ENCODE data around the gene RPN2. TPM values are rescaled to one million over a fixed set of nuclear protein-coding genes. Genes with fewer than 3 reads are reported as not detected.

Gene RPN2
- polyA plus RNA-seq, 1 donor from 2014 or later: 196 TPM

GRCh38 chr20:37270576-37271420, 91.7 kb downstream of the RPN2 start:
- H3K4me1 Mint-ChIP-seq: peaks cover 27 to 47% (median 30%) of the 10 kb centered on the region in 3 donors
- H3K27ac Mint-ChIP-seq: peak overlapping the region in 2 of 3 donors; percentile 66 to 81
- no peaks in the 10 kb centered on the region for H3K27me3 Mint-ChIP-seq
- H3K9me3 Mint-ChIP-seq: no peaks in the 10 kb centered on the region
- no peaks in the 10 kb centered on the region for H3K36me3 Mint-ChIP-seq
- H3K4me3 Mint-ChIP-seq: peak overlapping the region in 1 of 4 donors; percentile 17

- Mint-ChIP-seq H3K27ac (no peak overlapping the region), H3K9me3 (no peaks in the 10 kb centered on the region), H3K4me1 (peaks cover 27 to 47% (median 30%) of the 10 kb centered on the region in 3 donors), H3K27me3 (no peaks in the 10 kb centered on the region), H3K4me3 (no peak overlapping the region), H3K36me3 (no peaks in the 10 kb centered on the region)
Observed at GRCh38 chr20:37271421-37271768, 92.3 kb downstream of the RPN2 start.

- Mint-ChIP-seq H3K27me3 (no peaks in the 10 kb centered on the region), H3K36me3 (no peaks in the 10 kb centered on the region), H3K4me1 (peaks cover 36 to 50% (median 38%) of the 10 kb centered on the region in 3 donors), H3K9me3 (no peaks in the 10 kb centered on the region), H3K4me3 (no peak overlapping the region), H3K27ac (no peak overlapping the region)
Observed at GRCh38 chr20:37273988-37274387, 94.9 kb downstream of the RPN2 start.

GRCh38 chr20:37274851-37275524, 95.9 kb downstream of the RPN2 start:
- H3K27me3 Mint-ChIP-seq: no peaks in the 10 kb centered on the region
- peaks cover 33 to 44% (median 35%) of the 10 kb centered on the region in 3 donors for H3K4me1 Mint-ChIP-seq
- peak overlapping the region in 1 of 4 donors; percentile 65 for H3K4me3 Mint-ChIP-seq
- peak overlapping the region in 2 of 3 donors; percentile 13 to 71 for H3K27ac Mint-ChIP-seq
- no peaks in the 10 kb centered on the region for H3K9me3 Mint-ChIP-seq
- no peaks in the 10 kb centered on the region for H3K36me3 Mint-ChIP-seq

- no peaks in the 10 kb centered on the region for H3K27me3 Mint-ChIP-seq
- H3K4me1 Mint-ChIP-seq: peaks cover 24 to 32% (median 27%) of the 10 kb centered on the region in 3 donors
- peak overlapping the region in 3 of 4 donors; percentile 11 to 86 (median 65) for H3K4me3 Mint-ChIP-seq
Observed at GRCh38 chr20:37276494-37277252, 97.5 kb downstream of the RPN2 start.

GRCh38 chr20:37277253-37277593, 98.1 kb downstream of the RPN2 start:
- Mint-ChIP-seq H3K27me3 (no peaks in the 10 kb centered on the region), H3K4me3 (peak overlapping the region in 2 of 4 donors; percentile 11 to 86), H3K9me3 (no peaks in the 10 kb centered on the region), H3K27ac (peak overlapping the region in 2 of 3 donors; percentile 57 to 60), H3K4me1 (peaks cover 24 to 29% (median 27%) of the 10 kb centered on the region in 3 donors), H3K36me3 (no peaks in the 10 kb centered on the region)

More at GRCh38 chr20:37276494-37277252, 97.5 kb downstream of the RPN2 start:
- Mint-ChIP-seq H3K36me3 (no peaks in the 10 kb centered on the region), H3K9me3 (no peaks in the 10 kb centered on the region), H3K27ac (peak overlapping the region in 2 of 3 donors; percentile 57 to 60)

GRCh38 chr20:37278966-37279590, 99.9 kb downstream of the RPN2 start:
- H3K36me3 Mint-ChIP-seq: no peaks in the 10 kb centered on the region
- H3K9me3 Mint-ChIP-seq: no peaks in the 10 kb centered on the region
- H3K27me3 Mint-ChIP-seq: peaks cover 2% of the 10 kb centered on the region
- no peak overlapping the region for H3K27ac Mint-ChIP-seq
- peaks cover 19 to 20% (median 19%) of the 10 kb centered on the region in 3 donors for H3K4me1 Mint-ChIP-seq
- peak overlapping the region in 1 of 4 donors; percentile 23 for H3K4me3 Mint-ChIP-seq

- H3K36me3 Mint-ChIP-seq: no peaks in the 10 kb centered on the region
- peaks cover 14 to 16% (median 15%) of the 10 kb centered on the region in 3 donors for H3K4me1 Mint-ChIP-seq
- H3K9me3 Mint-ChIP-seq: no peaks in the 10 kb centered on the region
- H3K4me3 Mint-ChIP-seq: no peak overlapping the region
- H3K27me3 Mint-ChIP-seq: peaks cover 2% of the 10 kb centered on the region
- no peak overlapping the region for H3K27ac Mint-ChIP-seq
Observed at GRCh38 chr20:37279820-37280219, 100.7 kb downstream of the RPN2 start.

- Mint-ChIP-seq H3K27ac (no peak overlapping the region), H3K9me3 (no peaks in the 10 kb centered on the region), H3K27me3 (peaks cover 2% of the 10 kb centered on the region), H3K4me1 (peaks cover 9 to 10% (median 10%) of the 10 kb centered on the region in 3 donors), H3K36me3 (no peaks in the 10 kb centered on the region), H3K4me3 (no peak overlapping the region)
Observed at GRCh38 chr20:37280403-37280802, 101.3 kb downstream of the RPN2 start.

- Mint-ChIP-seq H3K27me3 (peaks cover 2% of the 10 kb centered on the region), H3K36me3 (no peaks in the 10 kb centered on the region), H3K9me3 (no peaks in the 10 kb centered on the region), H3K4me3 (no peak overlapping the region), H3K4me1 (peaks cover 0 to 1% (median 0%) of the 10 kb centered on the region in 3 donors), H3K27ac (no peak overlapping the region)
Observed at GRCh38 chr20:37282556-37282955, 103.4 kb downstream of the RPN2 start.

GRCh38 chr20:37283530-37284195, 104.5 kb downstream of the RPN2 start:
- Mint-ChIP-seq H3K4me3 (no peak overlapping the region), H3K9me3 (no peaks in the 10 kb centered on the region), H3K36me3 (no peaks in the 10 kb centered on the region), H3K4me1 (peaks cover 0 to 1% (median under 1%) of the 10 kb centered on the region in 3 donors), H3K27me3 (peaks cover 2% of the 10 kb centered on the region), H3K27ac (no peak overlapping the region)

GRCh38 chr20:37284691-37285161, 105.6 kb downstream of the RPN2 start:
- Mint-ChIP-seq H3K27me3 (peaks cover 2% of the 10 kb centered on the region), H3K4me3 (no peak overlapping the region), H3K36me3 (no peaks in the 10 kb centered on the region), H3K4me1 (peaks cover 2 to 5% (median 4%) of the 10 kb centered on the region in 3 donors), H3K27ac (no peak overlapping the region), H3K9me3 (no peaks in the 10 kb centered on the region)

GRCh38 chr20:37285664-37286374, 106.7 kb downstream of the RPN2 start:
- Mint-ChIP-seq H3K36me3 (no peaks in the 10 kb centered on the region), H3K27me3 (peaks cover 2% of the 10 kb centered on the region), H3K4me3 (peak overlapping the region in 1 of 4 donors; percentile 32), H3K9me3 (no peaks in the 10 kb centered on the region), H3K27ac (no peak overlapping the region), H3K4me1 (peaks cover 2 to 7% (median 5%) of the 10 kb centered on the region in 3 donors)

Data from IgD-negative memory B cell (primary cell).